ENCODE data around the gene LEFTY1.

GRCh38 chr1:225873281-225873850 lies 15.6 kb downstream of the LEFTY1 start:
- TF ChIP-seq POLR2A (IDR thresholded peaks at IDR 0.05; ENCODE audit: low read depth) (no peak), CTCF (IDR thresholded peaks at IDR 0.05) (no peak)
